KMS-11 (cell line): Measurements from ENCODE around the gene UNC119B.

Source experiments
- H2AFZ ChIP-seq: fragments of 200-600 bp; sonication (generic); 2 replicates; pipeline ENCODE4 v1.6.1; 2016; ENCODE audit warnings: antibody characterized with exemption, mixed run types, low read depth
- H3K27ac ChIP-seq: fragments of 200-600 bp; sonication (generic); 2 replicates; pipeline ENCODE4 v1.6.1; 2016; ENCODE audit warnings: mild to moderate bottlenecking, mixed run types
- H3K27me3 ChIP-seq: fragments of 200-600 bp; sonication (generic); 2 replicates; pipeline ENCODE4 v1.6.1; 2017; ENCODE audit warnings: mild to moderate bottlenecking, low read depth, mixed run types, moderate library complexity; ENCODE audit not compliant: insufficient read depth
- H3K36me3 ChIP-seq: fragments of 200-600 bp; sonication (generic); 2 replicates; pipeline ENCODE4 v1.6.1; 2017; ENCODE audit warnings: mild to moderate bottlenecking, mixed run types; ENCODE audit not compliant: insufficient read depth
- H3K4me1 ChIP-seq: fragments of 200-600 bp; sonication (generic); 2 replicates; pipeline ENCODE4 v1.6.1; 2016; ENCODE audit warnings: mild to moderate bottlenecking, low read depth, mixed run types; ENCODE audit not compliant: poor library complexity, severe bottlenecking
- H3K4me2 ChIP-seq: fragments of 200-600 bp; sonication (generic); 2 replicates; pipeline ENCODE4 v1.7.0; 2016; ENCODE audit warnings: mild to moderate bottlenecking, mixed run types
- H3K4me3 ChIP-seq: fragments of 200-600 bp; sonication (generic); IDR thresholded peaks from 2 replicates; pipeline ENCODE4 v1.6.1; 2017; ENCODE audit warnings: low read depth, low read length, mixed read lengths; ENCODE audit not compliant: insufficient read depth
- H3K79me2 ChIP-seq: fragments of 200-600 bp; sonication (generic); 2 replicates; pipeline ENCODE4 v1.6.1; 2016; ENCODE audit warnings: low read depth, mixed run types; ENCODE audit not compliant: insufficient read depth
- H3K9ac ChIP-seq: fragments of 200-600 bp; sonication (generic); 2 replicates; pipeline ENCODE4 v1.6.1; 2016; ENCODE audit warnings: mild to moderate bottlenecking, mixed run types
- H4K20me1 ChIP-seq: fragments of 200-600 bp; sonication (generic); 2 replicates; pipeline ENCODE4 v1.6.1; 2016; ENCODE audit warnings: mild to moderate bottlenecking, mixed run types; ENCODE audit not compliant: insufficient read depth
- TF ChIP-seq, protein P1 (sequence below): fragments of 200-600 bp; sonication (generic); conservative IDR thresholded peaks from 2 replicates; pipeline ENCODE4 v1.6.1; 2017; ENCODE audit warnings: low read depth, mild to moderate bottlenecking, antibody characterized with exemption, low read length, moderate library complexity, mixed read lengths

The UNC119B gene

DNA sequence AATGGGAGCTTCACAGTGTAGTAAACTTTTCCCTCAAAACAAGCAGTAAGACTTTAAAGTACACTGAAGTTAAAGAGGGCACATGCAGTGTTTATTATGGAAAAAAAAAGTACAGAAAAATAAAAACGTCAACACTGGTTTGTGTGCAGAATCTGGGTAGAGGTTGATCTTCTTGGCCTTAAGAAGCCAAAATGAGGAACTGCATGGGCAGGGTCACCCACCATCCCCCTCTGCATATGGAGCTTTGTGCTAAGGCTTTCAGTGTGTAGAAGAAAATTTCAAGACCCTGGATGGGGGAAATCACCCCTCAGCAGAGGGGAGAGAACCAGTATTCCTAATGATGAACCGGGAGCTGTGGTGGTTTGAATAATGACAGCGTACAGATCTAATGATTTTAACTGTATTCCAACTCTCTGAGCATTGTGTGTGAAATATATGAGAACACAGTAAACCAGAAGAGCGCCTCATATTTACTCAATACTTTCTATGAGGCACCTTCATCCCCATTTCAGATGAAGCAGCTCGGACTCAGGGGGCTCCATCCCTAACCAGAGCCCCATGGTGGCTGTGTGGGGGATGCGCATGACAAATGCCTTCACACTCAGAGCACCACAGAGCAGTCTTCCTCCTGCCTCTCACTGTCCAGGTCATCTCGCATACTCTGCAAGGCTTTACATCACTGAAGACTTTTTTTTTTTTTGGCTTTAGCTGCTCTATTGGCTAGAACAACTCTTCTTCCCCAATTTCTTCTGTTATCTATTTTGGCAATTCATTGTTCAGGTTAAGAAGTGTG, 48.7 kb downstream of the UNC119B start:
- Histone ChIP-seq H3K79me2 (no peaks in the 10 kb centered on the region), H2AFZ (no peak overlapping the region), H3K27ac (no peak overlapping the region), H3K27me3 (no peaks in the 10 kb centered on the region), H4K20me1 (no peaks in the 10 kb centered on the region), H3K9ac (no peak overlapping the region), H3K4me1 (no peaks in the 10 kb centered on the region), H3K4me3 (no peak overlapping the region), H3K36me3 (no peaks in the 10 kb centered on the region), H3K4me2 (no peak overlapping the region)
- TF ChIP-seq, protein P1, sequence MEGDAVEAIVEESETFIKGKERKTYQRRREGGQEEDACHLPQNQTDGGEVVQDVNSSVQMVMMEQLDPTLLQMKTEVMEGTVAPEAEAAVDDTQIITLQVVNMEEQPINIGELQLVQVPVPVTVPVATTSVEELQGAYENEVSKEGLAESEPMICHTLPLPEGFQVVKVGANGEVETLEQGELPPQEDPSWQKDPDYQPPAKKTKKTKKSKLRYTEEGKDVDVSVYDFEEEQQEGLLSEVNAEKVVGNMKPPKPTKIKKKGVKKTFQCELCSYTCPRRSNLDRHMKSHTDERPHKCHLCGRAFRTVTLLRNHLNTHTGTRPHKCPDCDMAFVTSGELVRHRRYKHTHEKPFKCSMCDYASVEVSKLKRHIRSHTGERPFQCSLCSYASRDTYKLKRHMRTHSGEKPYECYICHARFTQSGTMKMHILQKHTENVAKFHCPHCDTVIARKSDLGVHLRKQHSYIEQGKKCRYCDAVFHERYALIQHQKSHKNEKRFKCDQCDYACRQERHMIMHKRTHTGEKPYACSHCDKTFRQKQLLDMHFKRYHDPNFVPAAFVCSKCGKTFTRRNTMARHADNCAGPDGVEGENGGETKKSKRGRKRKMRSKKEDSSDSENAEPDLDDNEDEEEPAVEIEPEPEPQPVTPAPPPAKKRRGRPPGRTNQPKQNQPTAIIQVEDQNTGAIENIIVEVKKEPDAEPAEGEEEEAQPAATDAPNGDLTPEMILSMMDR, result no peak

DNA sequence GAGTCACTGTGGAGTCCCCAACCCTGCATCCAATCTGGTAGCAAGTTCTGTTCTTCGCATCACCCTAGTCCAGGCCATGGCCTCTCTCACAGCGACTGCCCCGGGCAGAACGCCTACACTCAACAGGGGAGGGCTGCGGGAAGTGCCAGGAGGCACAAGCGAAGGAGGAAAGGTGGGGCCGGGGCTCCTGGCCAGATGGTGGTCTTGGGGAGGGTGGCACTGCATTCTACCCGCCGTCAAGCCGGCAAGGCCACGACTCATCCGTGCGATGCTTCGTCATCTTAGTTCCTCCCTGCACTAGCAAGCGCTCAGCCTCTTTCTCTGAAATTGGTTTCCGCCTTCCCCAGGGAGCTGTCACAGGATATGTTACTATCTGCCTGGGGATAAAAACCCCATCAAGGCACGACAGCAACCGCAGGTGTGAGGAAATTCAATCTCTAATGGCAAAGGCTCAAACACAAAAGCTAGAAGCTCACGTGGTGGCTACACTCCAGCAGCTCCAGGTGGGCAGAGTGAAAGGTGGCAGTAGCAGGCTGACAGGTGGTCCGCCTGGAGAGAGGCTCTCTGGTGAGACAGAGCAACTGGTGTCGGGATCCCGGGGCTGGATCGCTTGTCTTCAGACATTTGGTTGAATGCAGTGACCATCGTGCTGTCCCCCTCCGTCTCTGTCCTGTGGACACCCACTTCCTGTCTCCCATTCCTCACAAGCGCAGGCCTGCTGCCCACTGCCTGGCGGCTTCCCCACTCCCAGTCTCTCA, 49.5 kb downstream of the UNC119B start:
- H3K9ac ChIP-seq, result no peak overlapping the region
- H3K4me2 ChIP-seq, result no peak overlapping the region
- H3K36me3 ChIP-seq, result no peaks in the 10 kb centered on the region

DNA sequence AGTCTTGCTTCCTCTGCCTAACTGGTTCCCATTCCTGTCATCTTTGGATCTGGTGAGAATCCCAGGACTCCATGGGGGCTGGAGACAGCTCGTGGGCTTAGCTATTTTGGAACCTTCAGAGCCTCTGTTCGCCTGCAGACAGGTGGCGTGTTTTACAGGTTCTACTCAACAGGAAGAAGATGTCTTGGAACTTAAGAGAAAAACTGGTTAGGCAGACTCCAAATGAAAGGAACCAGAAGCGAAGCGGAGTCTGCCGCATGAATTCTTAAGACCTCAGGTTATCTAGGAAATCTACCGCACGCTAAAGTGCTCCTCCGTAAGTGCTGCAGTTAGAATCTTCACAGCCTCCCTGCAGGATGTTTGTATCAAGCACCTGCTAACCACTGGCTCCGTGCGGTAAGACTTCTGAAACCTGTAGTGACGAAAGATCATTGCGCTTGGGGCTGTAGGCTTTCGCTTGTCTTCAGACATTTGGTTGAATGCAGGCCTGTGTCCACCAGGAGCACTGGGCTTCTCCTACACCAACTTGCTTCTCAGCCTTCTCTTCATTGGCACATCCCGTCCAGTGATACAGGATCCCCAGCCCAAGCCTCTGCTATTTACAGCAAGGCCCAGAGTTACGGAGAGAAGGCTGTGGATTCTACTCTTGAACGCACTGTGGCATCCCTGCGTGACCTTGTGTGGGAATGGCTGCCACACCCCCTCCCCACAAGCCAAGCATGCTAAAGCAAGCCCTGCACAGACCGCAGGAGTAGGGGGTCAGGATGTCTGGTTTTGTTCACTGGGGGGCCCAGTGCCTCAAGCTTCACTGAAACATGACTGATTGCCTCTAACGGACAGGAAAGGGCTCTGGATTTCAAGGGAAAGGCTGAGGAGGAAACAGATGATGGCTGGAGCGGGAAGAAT, 50.3 kb downstream of the UNC119B start:
- Histone ChIP-seq H3K27ac (no peak overlapping the region), H3K4me2 (no peak overlapping the region), H3K79me2 (no peaks in the 10 kb centered on the region), H4K20me1 (no peaks in the 10 kb centered on the region), H3K9ac (no peak overlapping the region), H3K36me3 (no peaks in the 10 kb centered on the region), H3K4me3 (no peak overlapping the region), H3K27me3 (no peaks in the 10 kb centered on the region), H3K4me1 (no peaks in the 10 kb centered on the region), H2AFZ (no peak overlapping the region)
- TF ChIP-seq, protein P1, result no peak

More for the DNA sequence above, 49.5 kb downstream of the UNC119B start:
- no peak overlapping the region for H3K4me3 ChIP-seq
- no peaks in the 10 kb centered on the region for H3K27me3 ChIP-seq
- no peaks in the 10 kb centered on the region for H3K79me2 ChIP-seq
- no peak overlapping the region for H3K27ac ChIP-seq
- H2AFZ ChIP-seq, result no peak overlapping the region
- no peaks in the 10 kb centered on the region for H3K4me1 ChIP-seq
- H4K20me1 ChIP-seq, result no peaks in the 10 kb centered on the region
- TF ChIP-seq, protein P1, result no peak

DNA sequence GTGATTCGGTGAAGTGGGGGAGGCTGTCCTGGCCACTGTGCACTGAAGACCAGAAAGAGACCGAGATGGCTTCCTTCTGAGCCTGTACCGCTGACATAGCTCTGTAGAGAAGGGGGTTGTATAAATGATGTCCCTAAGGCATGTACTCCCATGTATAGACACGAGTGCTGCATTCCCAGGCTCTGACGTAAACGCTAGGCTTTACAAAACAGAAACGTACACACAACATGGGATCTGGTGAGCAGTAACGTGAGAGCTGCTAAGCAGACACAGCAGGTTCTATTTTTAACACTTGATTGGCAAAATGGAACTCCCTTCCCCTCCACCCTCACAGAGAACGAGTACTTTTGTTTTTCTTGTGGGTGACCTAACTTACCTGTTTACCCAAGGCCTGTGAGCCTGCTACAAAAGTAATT, 51.3 kb downstream of the UNC119B start:
- Histone ChIP-seq H3K36me3 (no peaks in the 10 kb centered on the region), H3K4me2 (no peak overlapping the region), H3K4me3 (no peak overlapping the region), H3K27me3 (no peaks in the 10 kb centered on the region), H2AFZ (no peak overlapping the region), H3K79me2 (no peaks in the 10 kb centered on the region), H3K4me1 (no peaks in the 10 kb centered on the region), H3K27ac (no peak overlapping the region), H4K20me1 (no peaks in the 10 kb centered on the region), H3K9ac (no peak overlapping the region)
- TF ChIP-seq, protein P1, result no peak
